SK-N-SH (cell line): ENCODE data around the gene ANKFN1. TPM values are rescaled to one million over a fixed set of nuclear protein-coding genes. Genes with fewer than 3 reads are reported as not detected.

Source experiments
- CTCF ChIA-PET: fragments of 300-600, 350-600 bp; formaldehyde crosslinking; extraction: SDS; loops from one replicate; lab custom pipeline; 2021; lab: Yijun Ruan, JAX
- POLR2A ChIA-PET: fragments of 350-600 bp; sonication (Branson Sonifier 250); formaldehyde crosslinking; extraction: SDS; loops from one replicate; lab custom pipeline; 2020; ENCODE audit warnings: antibody characterized with exemption, inconsistent platforms; lab: Yijun Ruan, JAX
- DNase-seq: peaks from one replicate; pipeline ENCODE4 v3.0.0; 2012
- H2AFZ ChIP-seq: fragments of 200-600 bp; sonication (generic); 2 replicates; pipeline ENCODE4 v1.8.1; 2016; ENCODE audit warnings: antibody characterized with exemption, mild to moderate bottlenecking, low read depth
- H3F3A ChIP-seq: fragments of 200-600 bp; sonication (generic); replicated peaks from 2 replicates; pipeline ENCODE3; 2016; ENCODE audit warnings: antibody characterized with exemption, mild to moderate bottlenecking; ENCODE audit not compliant: insufficient read depth
- H3K27ac ChIP-seq, 2 experiments: fragments of 200-500 bp in 1 of 2; fragments of 200-600 bp in 1 of 2; sonication (Bioruptor generic) in 1 of 2; sonication (generic), shearing (Covaris generic) in 1 of 2; 2 replicates each; pipeline versions ENCODE4 v1.5.1 to v1.6.1; 2014 to 2016; ENCODE audit warnings: low read depth in 2 of 2, inconsistent platforms in 1 of 2, low read length in 1 of 2, mild to moderate bottlenecking in 1 of 2, mixed read lengths in 1 of 2
- H3K27me3 ChIP-seq: fragments of 200-600 bp; sonication (generic), shearing (Covaris generic); 2 replicates; pipeline ENCODE4 v1.6.1; 2016; ENCODE audit warnings: mixed run types; ENCODE audit not compliant: insufficient read depth
- H3K36me3 ChIP-seq, 2 experiments: fragments of 200-500 bp in 1 of 2; fragments of 200-600 bp in 1 of 2; sonication (Bioruptor generic) in 1 of 2; sonication (generic) in 1 of 2; replicated peaks in 1 of 2; 2 replicates each; pipeline versions ENCODE3 to v1.5.1; 2014 to 2016; ENCODE audit warnings: low read length in 1 of 2, mild to moderate bottlenecking in 1 of 2; ENCODE audit not compliant: insufficient read depth in 2 of 2, control insufficient read depth in 1 of 2
- H3K4me1 ChIP-seq, 2 experiments: fragments of 200-500 bp in 1 of 2; fragments of 200-600 bp in 1 of 2; sonication (Bioruptor generic) in 1 of 2; sonication (generic), shearing (Covaris generic) in 1 of 2; 2 replicates each; pipeline versions ENCODE4 v1.5.1 to v1.6.1; 2014 to 2016; ENCODE audit warnings: low read depth in 1 of 2, low read length in 1 of 2, mixed run types in 1 of 2; ENCODE audit not compliant: insufficient read depth in 2 of 2, control insufficient read depth in 1 of 2
- H3K4me2 ChIP-seq: fragments of 200-600 bp; sonication (generic), shearing (Covaris generic); 2 replicates; pipeline ENCODE4 v1.6.1; 2017; ENCODE audit warnings: mixed run types
- H3K4me3 ChIP-seq, 2 experiments: fragments of 200-500 bp in 1 of 2; fragments of 200-600 bp in 1 of 2; sonication (Bioruptor generic) in 1 of 2; sonication (generic), shearing (Covaris generic) in 1 of 2; 2 replicates each; pipeline versions ENCODE4 v1.5.1 to v1.8.1; 2014 to 2016; ENCODE audit warnings: low read depth in 2 of 2, inconsistent platforms in 1 of 2, low read length in 1 of 2, mild to moderate bottlenecking in 1 of 2, mixed read lengths in 1 of 2, moderate library complexity in 1 of 2
- H3K79me2 ChIP-seq: fragments of 200-600 bp; sonication (generic); 2 replicates; pipeline ENCODE4 v1.8.1; 2017; ENCODE audit warnings: mild to moderate bottlenecking; ENCODE audit not compliant: insufficient read depth
- H3K9ac ChIP-seq: fragments of 200-600 bp; sonication (generic); 2 replicates; pipeline ENCODE4 v1.6.1; 2017; ENCODE audit warnings: mixed run types
- H3K9me2 ChIP-seq: fragments of 200-600 bp; sonication (generic); 2 replicates; pipeline ENCODE4 v1.6.1; 2017; ENCODE audit warnings: mixed run types
- H3K9me3 ChIP-seq: fragments of 200-600 bp; sonication (generic); 2 replicates; pipeline ENCODE4 v1.6.1; 2017; ENCODE audit warnings: mixed run types, mild to moderate bottlenecking, moderate library complexity
- H4K20me1 ChIP-seq: fragments of 200-600 bp; sonication (generic); 2 replicates; pipeline ENCODE4 v1.6.1; 2017; ENCODE audit warnings: mild to moderate bottlenecking, mixed run types; ENCODE audit not compliant: insufficient read depth
- CHD2 ChIP-seq: fragments of 150-350 bp; IDR thresholded peaks from 2 replicates; pipeline ENCODE4 v1.6.1; 2018; ENCODE audit warnings: low read length; ENCODE audit not compliant: partially characterized antibody
- EP300 ChIP-seq, 2 experiments: IDR thresholded peaks; 2 replicates each; pipeline versions ENCODE4 v1.4.0 to v1.6.1; 2012; ENCODE audit warnings: borderline replicate concordance in 1 of 2, low read depth in 1 of 2, low read length in 1 of 2
- EZH2phosphoT487 ChIP-seq: fragments of 200-600 bp; sonication (generic); IDR thresholded peaks from 2 replicates; pipeline ENCODE4 v1.6.1; 2017; ENCODE audit warnings: low read depth, mixed run types, mild to moderate bottlenecking, antibody characterized with exemption, moderate library complexity, borderline replicate concordance
- FOSL2 ChIP-seq: IDR thresholded peaks from 2 replicates; pipeline ENCODE4 v1.4.0; 2012; ENCODE audit warnings: low read depth, mild to moderate bottlenecking, moderate library complexity, borderline replicate concordance
- MAX ChIP-seq: IDR thresholded peaks from 2 replicates; pipeline ENCODE4 v1.4.0; 2012; ENCODE audit warnings: low read depth
- PBX3 ChIP-seq: IDR thresholded peaks from 2 replicates; pipeline ENCODE4; 2012
- POLR2AphosphoS5 ChIP-seq: IDR thresholded peaks from 2 replicates; pipeline ENCODE4 v1.6.1; 2012; ENCODE audit warnings: low read depth, low read length
- RFX5 ChIP-seq: IDR thresholded peaks from 2 replicates; pipeline ENCODE4 v1.6.1; 2012; ENCODE audit warnings: mild to moderate bottlenecking, improper control_type of control experiment, low read length
- TEAD4 ChIP-seq: IDR thresholded peaks from 2 replicates; pipeline ENCODE4 v1.4.0; 2012; ENCODE audit warnings: mild to moderate bottlenecking, borderline replicate concordance; ENCODE audit not compliant: insufficient read depth
- USF1 ChIP-seq: IDR thresholded peaks from 2 replicates; pipeline ENCODE4 v1.4.0; 2012; ENCODE audit warnings: low read depth, borderline replicate concordance
- ZBTB33 ChIP-seq: IDR thresholded peaks from 2 replicates; pipeline ENCODE4 v1.4.0; 2012; ENCODE audit warnings: low read depth, borderline replicate concordance
- WGBS: methylation state at CpG from one replicate; pipeline ENCODE4 v1.1.6; 2017; ENCODE audit warnings: low lambda C conversion rate; 5-methylcytosine and 5-hydroxymethylcytosine counted together
- polyA plus RNA-seq, 3 experiments: library from polyadenylated mRNA; depleted of rRNA; stranded (reverse); fragments of >200 nt; gene quantifications; 2 replicates each; pipeline ENCODE4 v1.2.3, GENCODE V29; 2012

The ANKFN1 gene
- polyA plus RNA-seq, 1 of the 3 experiments (the other 2 are of a cell fraction): 0.07 TPM

GRCh38 chr17:56449176-56449575 is 295.9 kb downstream of the ANKFN1 start:
- H3K9ac ChIP-seq: no peak overlapping the region
- no peaks in the 10 kb centered on the region for H3K4me1 ChIP-seq
- no peaks in the 10 kb centered on the region for H4K20me1 ChIP-seq
- H3K27ac ChIP-seq: no peak overlapping the region
- H3F3A ChIP-seq: no peaks in the 10 kb centered on the region
- ChIA-PET POLR2A (no interaction called here), CTCF (interaction anchor here (1.1 kb wide), 1 partner anchor 31 kb away, joined by 3 read pairs; no protein-coding TSS in a partner anchor)
- TF ChIP-seq PBX3 (no peak), MAX (no peak), POLR2AphosphoS5 (no peak), EZH2phosphoT487 (no peak), EP300 (IDR thresholded peaks at IDR 0.05; ENCODE audit: borderline replicate concordance in 1 of 2, low read depth in 1 of 2, low read length in 1 of 2) (no peak)
- 6% methylated on average over 8 of the region's 8 CpGs for WGBS
- no peak overlapping the region for H3K4me3 ChIP-seq
- H3K4me2 ChIP-seq: no peak overlapping the region
- DNase-seq: no peak
- no peak overlapping the region for H2AFZ ChIP-seq
- H3K9me3 ChIP-seq: no peaks in the 10 kb centered on the region
- H3K36me3 ChIP-seq: no peaks in the 10 kb centered on the region
- H3K79me2 ChIP-seq: no peaks in the 10 kb centered on the region
- peaks cover 23% of the 10 kb centered on the region; the same call in 1 of the 2 replicates for H3K27me3 ChIP-seq
- no peaks in the 10 kb centered on the region for H3K9me2 ChIP-seq

- H3K9me3 ChIP-seq: no peaks in the 10 kb centered on the region
- no peaks in the 10 kb centered on the region for H4K20me1 ChIP-seq
- H3K27me3 ChIP-seq: peaks cover 18% of the 10 kb centered on the region; the same call in 1 of the 2 replicates
- H3K4me2 ChIP-seq: no peak overlapping the region
- H2AFZ ChIP-seq: no peak overlapping the region
- ChIA-PET POLR2A (no interaction called here), CTCF (no interaction called here)
- H3F3A ChIP-seq: no peaks in the 10 kb centered on the region
- no peak overlapping the region for H3K4me3 ChIP-seq
- WGBS: 3% methylated on average over 1 of the region's 1 CpG
- H3K9ac ChIP-seq: no peak overlapping the region
- no peak overlapping the region for H3K27ac ChIP-seq
- TF ChIP-seq USF1: no peak
- no peak for TF ChIP-seq TEAD4
- TF ChIP-seq RFX5: no peak
- TF ChIP-seq FOSL2: no peak
- no peak for TF ChIP-seq CHD2
- no peak for TF ChIP-seq POLR2AphosphoS5
- no peak for TF ChIP-seq ZBTB33
- no peak for DNase-seq
- H3K79me2 ChIP-seq: no peaks in the 10 kb centered on the region
- no peaks in the 10 kb centered on the region for H3K9me2 ChIP-seq
- no peaks in the 10 kb centered on the region for H3K36me3 ChIP-seq
- H3K4me1 ChIP-seq: no peaks in the 10 kb centered on the region
These were observed 298.4 kb downstream of the ANKFN1 start for GRCh38 chr17:56451629-56452028.
